ENCODE measurements around the gene TRIM44. TPM values are rescaled to one million over a fixed set of nuclear protein-coding genes. Genes with fewer than 3 reads are reported as not detected.

Gene TRIM44
- total and polyA plus RNA-seq, 3 donors from 2014 or later, result 37.1 to 42.3 (median 41.6) TPM

DNA sequence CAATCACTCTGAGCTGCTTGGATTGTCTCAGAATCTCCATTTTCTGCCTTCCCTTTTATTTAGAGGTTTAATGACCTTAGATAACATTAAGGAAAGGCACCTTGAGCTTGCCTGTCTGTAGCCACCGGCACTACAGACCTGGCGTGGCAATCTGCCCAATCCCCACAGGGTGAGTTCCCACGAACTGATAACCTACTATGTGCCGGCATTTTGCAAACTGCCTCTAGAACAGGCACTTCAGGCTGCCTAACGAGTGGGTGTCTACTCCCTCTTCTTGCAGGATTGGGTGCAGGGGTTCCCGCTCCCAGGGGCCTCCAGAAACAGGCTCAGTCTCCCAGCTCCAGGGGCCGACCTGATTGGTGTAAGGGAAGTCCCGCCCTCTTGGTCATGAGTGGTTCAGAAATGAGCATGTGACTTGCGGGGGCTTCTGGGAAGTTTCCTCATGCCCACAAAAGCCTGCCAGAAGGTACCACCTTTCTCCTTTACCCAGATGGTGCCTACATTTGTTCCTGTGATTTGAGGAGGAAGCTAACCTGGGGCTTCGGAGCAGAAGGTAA is 161.2 kb downstream of the TRIM44 start:
- intact Hi-C loops (cut with DNase I; ENCODE audit: low total_unique reads), result loop anchor here (10.0 kb wide), 1 partner anchor 209 kb away; the partner anchor contains the start of gene FJX1
- peak overlapping the region in 1 of 2 donors; percentile 8 for H3K4me3 ChIP-seq
- no peak overlapping the region for H3K27ac ChIP-seq
- no peak for TF ChIP-seq POLR2A (IDR thresholded peaks at IDR 0.05)
- TF ChIP-seq, protein P1, sequence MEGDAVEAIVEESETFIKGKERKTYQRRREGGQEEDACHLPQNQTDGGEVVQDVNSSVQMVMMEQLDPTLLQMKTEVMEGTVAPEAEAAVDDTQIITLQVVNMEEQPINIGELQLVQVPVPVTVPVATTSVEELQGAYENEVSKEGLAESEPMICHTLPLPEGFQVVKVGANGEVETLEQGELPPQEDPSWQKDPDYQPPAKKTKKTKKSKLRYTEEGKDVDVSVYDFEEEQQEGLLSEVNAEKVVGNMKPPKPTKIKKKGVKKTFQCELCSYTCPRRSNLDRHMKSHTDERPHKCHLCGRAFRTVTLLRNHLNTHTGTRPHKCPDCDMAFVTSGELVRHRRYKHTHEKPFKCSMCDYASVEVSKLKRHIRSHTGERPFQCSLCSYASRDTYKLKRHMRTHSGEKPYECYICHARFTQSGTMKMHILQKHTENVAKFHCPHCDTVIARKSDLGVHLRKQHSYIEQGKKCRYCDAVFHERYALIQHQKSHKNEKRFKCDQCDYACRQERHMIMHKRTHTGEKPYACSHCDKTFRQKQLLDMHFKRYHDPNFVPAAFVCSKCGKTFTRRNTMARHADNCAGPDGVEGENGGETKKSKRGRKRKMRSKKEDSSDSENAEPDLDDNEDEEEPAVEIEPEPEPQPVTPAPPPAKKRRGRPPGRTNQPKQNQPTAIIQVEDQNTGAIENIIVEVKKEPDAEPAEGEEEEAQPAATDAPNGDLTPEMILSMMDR (IDR thresholded peaks at IDR 0.05), result no peak
- H3K27me3 ChIP-seq, result no peaks in the 10 kb centered on the region
- H3K9me3 ChIP-seq, result no peaks in the 10 kb centered on the region
- peaks cover 19% of the 10 kb centered on the region for H3K4me1 ChIP-seq
- peak; percentile 53 for DNase-seq
- WGBS, 2 donors, result 67 to 69% methylated on average over 9 to 10 of the region's 10 CpGs
- H3K36me3 ChIP-seq (ENCODE audit: low read depth, missing control alignments), result no peaks in the 10 kb centered on the region

DNA sequence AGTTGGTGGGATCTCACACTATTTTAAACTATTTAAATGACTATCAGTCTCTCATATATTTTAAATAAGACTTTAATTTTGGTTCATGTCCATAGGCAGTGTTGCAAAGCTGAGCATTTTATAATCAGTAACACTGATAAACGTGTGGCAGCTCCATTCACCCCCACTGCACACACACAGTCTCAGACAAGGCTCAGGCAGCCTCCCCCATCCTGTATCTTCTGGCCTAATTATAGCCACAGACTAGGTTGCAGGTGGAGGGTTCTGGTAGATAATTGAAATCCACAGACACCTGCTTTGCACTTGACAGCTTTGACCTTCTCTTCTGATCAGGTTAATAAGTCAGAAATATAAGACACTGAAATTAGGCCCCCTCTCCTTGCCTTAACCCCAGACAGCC is 162.8 kb downstream of the TRIM44 start:
- Histone ChIP-seq H3K9me3 (no peaks in the 10 kb centered on the region), H3K27me3 (no peaks in the 10 kb centered on the region), H3K27ac (no peak overlapping the region), H3K36me3 (ENCODE audit: low read depth, missing control alignments) (no peaks in the 10 kb centered on the region), H3K4me3 (no peak overlapping the region), H3K4me1 (peaks cover 19% of the 10 kb centered on the region)
- peak; percentile 42 for DNase-seq
- intact Hi-C loops (cut with DNase I; ENCODE audit: low total_unique reads), result loop anchor here (10.0 kb wide), 1 partner anchor 211 kb away; the partner anchor contains the start of gene FJX1
- 69 to 75% methylated on average over 1 of the region's 1 CpG for WGBS, 2 donors
- no peak for TF ChIP-seq POLR2A (IDR thresholded peaks at IDR 0.05)
- TF ChIP-seq, protein P1 (IDR thresholded peaks at IDR 0.05), result no peak

DNA sequence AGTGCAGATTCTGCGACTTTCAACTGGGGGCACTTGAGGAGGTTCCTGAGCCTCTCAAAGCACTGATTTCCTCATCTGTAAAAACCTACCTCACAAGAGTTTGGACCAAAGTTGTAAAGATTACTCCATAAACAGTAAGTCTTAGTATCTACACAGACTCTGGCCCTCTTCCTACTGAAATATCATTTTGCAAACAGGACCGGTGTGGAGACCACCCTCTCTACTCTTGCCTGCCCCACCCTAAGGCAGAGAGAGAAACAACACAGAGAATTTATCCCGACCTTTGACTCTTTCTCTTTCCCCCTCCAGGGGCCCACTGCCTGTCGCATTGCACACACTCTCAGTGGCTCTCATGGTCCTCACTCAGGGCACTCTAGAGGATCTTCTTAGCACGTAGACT is 163.4 kb downstream of the TRIM44 start:
- Histone ChIP-seq H3K4me1 (peaks cover 18% of the 10 kb centered on the region), H3K27me3 (no peaks in the 10 kb centered on the region), H3K36me3 (ENCODE audit: low read depth, missing control alignments) (no peaks in the 10 kb centered on the region), H3K9me3 (no peaks in the 10 kb centered on the region), H3K27ac (no peak overlapping the region), H3K4me3 (no peak overlapping the region)
- WGBS, 2 donors, result 81 to 94% methylated on average over 5 of the region's 5 CpGs
- intact Hi-C loops (cut with DNase I; ENCODE audit: low total_unique reads), result loop anchor here (10.0 kb wide), 1 partner anchor 211 kb away; the partner anchor contains the start of gene FJX1
- DNase-seq, result no peak
- TF ChIP-seq, protein P1 (IDR thresholded peaks at IDR 0.05), result no peak

DNA sequence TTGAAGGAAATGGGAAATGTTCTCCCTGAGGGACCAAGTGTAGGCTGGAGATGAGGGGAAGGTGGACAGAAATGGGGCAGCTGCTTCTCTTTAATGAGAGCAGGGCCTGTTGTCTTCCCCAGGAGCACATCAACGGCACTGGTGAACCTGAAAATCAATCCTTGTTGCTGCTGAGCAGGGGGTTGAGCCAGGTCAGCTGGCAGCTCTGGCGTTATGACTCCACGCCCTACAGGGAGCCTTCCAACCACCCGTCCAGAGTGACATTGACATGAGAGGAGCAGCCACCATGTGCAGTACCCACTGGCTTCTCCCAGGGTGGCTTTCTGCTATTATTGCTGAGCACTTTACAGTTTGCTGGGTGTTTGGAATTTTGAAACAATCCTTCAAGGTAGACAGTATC is 164.4 kb downstream of the TRIM44 start:
- Histone ChIP-seq H3K27ac (no peak overlapping the region), H3K4me1 (peaks cover 8% of the 10 kb centered on the region), H3K9me3 (no peaks in the 10 kb centered on the region), H3K4me3 (no peak overlapping the region), H3K27me3 (no peaks in the 10 kb centered on the region), H3K36me3 (ENCODE audit: low read depth, missing control alignments) (no peaks in the 10 kb centered on the region)
- WGBS, 2 donors, result 54 to 71% methylated on average over 3 to 4 of the region's 4 CpGs
- no peak for DNase-seq
- intact Hi-C loops (cut with DNase I; ENCODE audit: low total_unique reads), result loop anchor here (10.0 kb wide), 1 partner anchor 212 kb away; the partner anchor contains the start of gene FJX1
- TF ChIP-seq, protein P1 (IDR thresholded peaks at IDR 0.05), result no peak
- TF ChIP-seq POLR2A (IDR thresholded peaks at IDR 0.05), result no peak

DNA sequence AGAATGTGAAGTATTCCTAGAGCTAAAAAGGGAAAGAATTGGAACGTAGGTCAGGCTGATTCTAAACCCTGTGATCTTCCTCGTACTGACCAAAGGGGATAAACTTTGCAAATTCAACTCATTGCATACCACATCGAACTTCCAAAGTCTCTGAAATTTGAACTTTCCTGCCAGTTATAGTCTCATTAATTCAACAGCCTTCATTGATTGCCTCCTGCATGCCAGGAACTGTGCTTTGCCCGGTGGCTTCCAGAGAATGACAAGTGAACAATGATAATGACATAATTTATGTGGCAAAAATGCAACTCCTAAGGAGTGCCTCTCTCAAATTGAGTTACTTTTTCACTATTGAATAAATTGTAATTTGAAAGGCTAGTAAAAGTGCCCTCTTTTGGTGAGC is 173.6 kb downstream of the TRIM44 start:
- intact Hi-C loops (cut with DNase I; ENCODE audit: low total_unique reads), result no loop called here
- H3K9me3 ChIP-seq, result no peaks in the 10 kb centered on the region
- WGBS, 2 donors, result 82 to 92% methylated on average over 4 of the region's 4 CpGs
- H3K36me3 ChIP-seq (ENCODE audit: low read depth, missing control alignments), result no peaks in the 10 kb centered on the region
- DNase-seq, result no peak
- no peak overlapping the region for H3K4me3 ChIP-seq
- no peaks in the 10 kb centered on the region for H3K4me1 ChIP-seq
- TF ChIP-seq, protein P1 (IDR thresholded peaks at IDR 0.05), result no peak
- H3K27me3 ChIP-seq, result no peaks in the 10 kb centered on the region
- no peak overlapping the region for H3K27ac ChIP-seq

Data from testis (tissue), 3 donors.